ENCODE measurements around the gene ZSWIM9.

GRCh38 chr19:48122421-48122820 is 48.1 kb upstream of the ZSWIM9 start:
- TF ChIP-seq POLR2A (IDR thresholded peaks at IDR 0.05) (no peak), CTCF (IDR thresholded peaks at IDR 0.05) (no peak)

All from breast epithelium (tissue), 3 donors.